GM23248 (cell line): ENCODE measurements around the gene GFAP. TPM values are rescaled to one million over a fixed set of nuclear protein-coding genes. Genes with fewer than 3 reads are reported as not detected.

Experiments used
- DNase-seq: peaks from one replicate; pipeline ENCODE4 v3.0.0-alpha.2; 2015
- H2AFZ ChIP-seq: fragments of 200-600 bp; sonication (generic); 2 replicates; pipeline ENCODE4 v1.6.1; 2016; ENCODE audit warnings: antibody characterized with exemption
- H3F3A ChIP-seq: fragments of 200-600 bp; sonication (generic); 2 replicates; pipeline ENCODE4 v1.6.1; 2016; ENCODE audit warnings: mild to moderate bottlenecking, antibody characterized with exemption, mixed run types; ENCODE audit not compliant: insufficient read depth
- H3K27ac ChIP-seq: fragments of 200-600 bp; sonication (generic); 2 replicates; pipeline ENCODE4 v1.5.1; 2016; ENCODE audit warnings: mild to moderate bottlenecking
- H3K27me3 ChIP-seq: fragments of 200-600 bp; sonication (generic); replicated peaks from 2 replicates; pipeline ENCODE4 v1.6.1; 2016; ENCODE audit warnings: mild to moderate bottlenecking; ENCODE audit not compliant: insufficient read depth
- H3K36me3 ChIP-seq: fragments of 200-600 bp; sonication (generic); 2 replicates; pipeline ENCODE4 v1.6.1; 2016; ENCODE audit warnings: low read depth, mild to moderate bottlenecking
- H3K4me1 ChIP-seq: fragments of 200-600 bp; sonication (generic); 2 replicates; pipeline ENCODE4 v1.6.1; 2016; ENCODE audit warnings: mild to moderate bottlenecking; ENCODE audit not compliant: insufficient read depth
- H3K4me2 ChIP-seq: fragments of 200-600 bp; sonication (generic); one replicate; pipeline ENCODE4 v1.6.1; 2016; ENCODE audit warnings: mild to moderate bottlenecking; ENCODE audit not compliant: unreplicated experiment
- H3K4me3 ChIP-seq: fragments of 200-600 bp; sonication (generic); 2 replicates; pipeline ENCODE4 v1.5.1; 2016; ENCODE audit warnings: mild to moderate bottlenecking
- H3K79me2 ChIP-seq: fragments of 200-600 bp; sonication (generic); 2 replicates; pipeline ENCODE4 v1.6.1; 2016; ENCODE audit warnings: mild to moderate bottlenecking; ENCODE audit not compliant: insufficient read depth
- H3K9ac ChIP-seq: fragments of 200-600 bp; sonication (generic); 2 replicates; pipeline ENCODE4 v1.6.1; 2016; ENCODE audit warnings: mild to moderate bottlenecking
- H3K9me2 ChIP-seq: fragments of 200-600 bp; sonication (generic); 2 replicates; pipeline ENCODE4 v1.6.1; 2016; ENCODE audit warnings: mixed run types, mild to moderate bottlenecking, moderate library complexity; ENCODE audit not compliant: insufficient read depth
- H3K9me3 ChIP-seq: fragments of 200-600 bp; sonication (generic); one replicate; pipeline ENCODE4 v1.6.1; 2017; ENCODE audit warnings: low read depth
- H4K20me1 ChIP-seq: fragments of 200-600 bp; sonication (generic); 2 replicates; pipeline ENCODE4 v1.6.0; 2016; ENCODE audit not compliant: insufficient read depth
- EZH2 ChIP-seq: fragments of 200-600 bp; sonication (generic); IDR thresholded peaks from 2 replicates; pipeline ENCODE4 v1.6.1; 2018; ENCODE audit warnings: antibody characterized with exemption, mild to moderate bottlenecking; ENCODE audit not compliant: insufficient read depth, poor library complexity, severe bottlenecking
- EZH2phosphoT487 ChIP-seq: fragments of 200-600 bp; sonication (generic); IDR thresholded peaks from 2 replicates; pipeline ENCODE4 v1.6.1; 2018; ENCODE audit warnings: antibody characterized with exemption, moderate library complexity, mild to moderate bottlenecking, low read depth; ENCODE audit not compliant: insufficient read depth
- WGBS, 2 experiments: methylation state at CpG; one replicate each; pipeline ENCODE4 v1.1.6; 2015 to 2017; ENCODE audit warnings: low lambda C conversion rate in 2 of 2, low coverage in 1 of 2; ENCODE audit errors: missing lambda C conversion rate in 2 of 2; 5-methylcytosine and 5-hydroxymethylcytosine counted together
- in situ Hi-C: fragments of 300-500 bp; cut with MboI; formaldehyde crosslinking; loops from 2 replicates; pipeline ENCODE4 v1.15.0; 2020
- polyA plus RNA-seq: library from polyadenylated mRNA; unstranded; fragments of >200 nt; fragmentation: Nextera tagmentation; extraction: Ambion mirVana; gene quantifications from 2 replicates; pipeline ENCODE4 v1.2.1, GENCODE V29; 2016
- total RNA-seq: library from RNA; depleted of rRNA; stranded (reverse); fragments of >200 nt; shearing (Covaris generic); gene quantifications from 2 replicates; pipeline ENCODE4 v1.2.3, GENCODE V29; 2014

GFAP gene
- total and polyA plus RNA-seq, 2 experiments from 2014 or later, result 0.49 TPM; not detected in 1

DNA sequence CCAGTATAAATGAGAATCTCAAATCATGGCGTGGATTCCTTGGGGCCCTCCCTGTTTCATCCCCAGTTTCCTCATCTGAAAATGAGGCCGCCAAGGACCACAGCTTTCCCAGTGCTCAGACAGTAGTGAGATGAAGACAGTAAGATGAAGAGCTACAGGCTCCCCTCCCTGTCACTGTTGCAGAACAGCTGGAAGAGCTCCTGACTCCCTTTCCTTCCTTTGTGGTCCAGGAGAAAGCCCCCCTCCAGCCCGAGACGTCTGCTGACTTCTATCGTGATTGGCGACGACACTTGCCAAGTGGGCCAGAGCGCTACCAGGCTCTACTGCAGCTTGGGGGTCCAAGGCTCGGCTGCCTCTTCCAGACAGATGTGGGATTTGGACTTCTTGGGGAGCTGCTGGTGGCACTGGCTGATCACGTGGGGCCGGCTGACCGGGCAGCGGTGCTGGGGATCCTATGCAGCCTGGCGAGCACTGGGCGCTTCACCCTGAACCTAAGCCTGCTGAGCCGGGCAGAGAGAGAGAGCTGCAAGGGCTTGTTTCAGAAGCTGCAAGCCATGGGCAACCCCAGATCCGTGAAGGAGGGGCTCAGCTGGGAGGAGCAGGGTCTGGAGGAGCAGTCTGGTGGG, 13.1 kb downstream of the GFAP start:
- in situ Hi-C loops, result no loop called here
- H3K9ac ChIP-seq, result no peak overlapping the region
- H3K4me1 ChIP-seq, result peaks cover 50% of the 10 kb centered on the region
- no peak overlapping the region for H2AFZ ChIP-seq
- H3K36me3 ChIP-seq, result no peaks in the 10 kb centered on the region
- no peak for DNase-seq
- peaks cover 18% of the 10 kb centered on the region for H3F3A ChIP-seq
- H3K27me3 ChIP-seq, result no peaks in the 10 kb centered on the region
- H4K20me1 ChIP-seq, result no peaks in the 10 kb centered on the region
- 0 out of 2 replicates have a peak overlapping the region, but pooled peaks have one; percentile 31 for H3K27ac ChIP-seq
- peak overlapping the region; percentile 92 for H3K4me2 ChIP-seq
- 85 to 88% methylated on average over 17 of the region's 17 CpGs for WGBS, 2 experiments
- H3K4me3 ChIP-seq, result no peak overlapping the region
- H3K9me3 ChIP-seq, result no peaks in the 10 kb centered on the region
- H3K9me2 ChIP-seq, result no peaks in the 10 kb centered on the region
- peaks cover 19% of the 10 kb centered on the region for H3K79me2 ChIP-seq
- TF ChIP-seq EZH2phosphoT487 (no peak), EZH2 (no peak)

DNA sequence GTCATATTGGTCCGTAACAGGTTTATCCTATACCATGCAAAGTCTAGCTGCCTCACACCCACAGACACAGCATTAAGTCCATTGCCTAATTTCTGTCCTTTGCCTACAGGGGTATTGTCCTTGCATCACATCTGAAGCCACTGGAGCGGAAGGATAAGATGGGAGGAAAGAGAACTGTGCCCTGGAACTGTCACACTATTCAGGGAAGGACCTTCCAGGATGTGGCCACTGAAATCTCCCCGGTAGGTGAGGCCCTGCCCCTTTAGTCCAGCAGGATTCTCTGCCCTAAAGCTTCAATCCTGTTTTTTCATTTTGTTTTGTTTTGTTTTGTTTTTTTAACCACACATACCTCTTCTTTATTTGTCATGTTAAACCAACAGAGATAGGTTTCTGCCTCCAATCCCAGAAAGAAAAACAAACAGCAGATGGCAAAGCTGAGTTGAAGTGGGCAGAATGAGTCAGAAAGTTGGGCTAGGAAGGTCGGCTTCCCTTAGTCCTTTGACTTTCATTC, 13.8 kb downstream of the GFAP start:
- peaks cover 18% of the 10 kb centered on the region for H3F3A ChIP-seq
- H3K36me3 ChIP-seq, result no peaks in the 10 kb centered on the region
- peak; percentile 83 for DNase-seq
- peak overlapping the region; percentile 92 for H3K4me2 ChIP-seq
- H3K9me3 ChIP-seq, result no peaks in the 10 kb centered on the region
- H3K4me3 ChIP-seq, result no peak overlapping the region
- H3K27ac ChIP-seq, result peak overlapping the region; percentile 31
- 72% methylated on average over 4 of the region's 4 CpGs for WGBS, 2 experiments
- in situ Hi-C loops, result no loop called here
- H3K79me2 ChIP-seq, result peaks cover 27% of the 10 kb centered on the region
- 0 out of 2 replicates have a peak overlapping the region, but pooled peaks have one; percentile 3 for H2AFZ ChIP-seq
- H4K20me1 ChIP-seq, result no peaks in the 10 kb centered on the region
- peaks cover 47% of the 10 kb centered on the region for H3K4me1 ChIP-seq
- H3K9ac ChIP-seq, result no peak overlapping the region
- TF ChIP-seq EZH2phosphoT487, result no peak
- no peak for TF ChIP-seq EZH2
- H3K9me2 ChIP-seq, result no peaks in the 10 kb centered on the region
- H3K27me3 ChIP-seq, result no peaks in the 10 kb centered on the region

DNA sequence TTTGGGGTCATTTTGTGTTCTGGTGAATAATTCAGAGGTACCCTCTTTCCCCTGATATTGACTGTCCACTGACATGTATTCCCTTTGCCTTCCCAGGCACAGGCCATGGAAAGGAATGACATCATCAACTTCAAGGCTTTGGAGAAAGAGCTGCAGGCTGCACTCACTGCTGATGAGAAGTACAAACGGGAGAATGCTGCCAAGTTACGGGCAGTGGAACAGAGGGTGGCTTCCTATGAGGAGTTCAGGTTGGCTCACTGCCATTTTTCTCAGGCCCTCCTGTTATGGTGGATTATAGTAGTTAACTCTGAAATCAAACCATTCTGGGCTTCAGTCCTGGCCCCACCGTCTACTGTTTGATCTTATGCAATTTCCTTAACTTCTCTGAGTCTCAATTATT, 14.4 kb downstream of the GFAP start:
- peaks cover 42% of the 10 kb centered on the region for H3K4me1 ChIP-seq
- H3K9me3 ChIP-seq, result no peaks in the 10 kb centered on the region
- WGBS, 2 experiments, result 22 to 24% methylated on average over 3 of the region's 3 CpGs
- H3K27ac ChIP-seq, result peak overlapping the region; percentile 31
- DNase-seq, result peak; percentile 89
- peaks cover 18% of the 10 kb centered on the region for H3F3A ChIP-seq
- no peak overlapping the region for H2AFZ ChIP-seq
- no peaks in the 10 kb centered on the region for H4K20me1 ChIP-seq
- no peaks in the 10 kb centered on the region for H3K36me3 ChIP-seq
- H3K4me3 ChIP-seq, result no peak overlapping the region
- in situ Hi-C loops, result no loop called here
- H3K27me3 ChIP-seq, result no peaks in the 10 kb centered on the region
- H3K4me2 ChIP-seq, result peak overlapping the region; percentile 92
- peaks cover 33% of the 10 kb centered on the region for H3K79me2 ChIP-seq
- H3K9me2 ChIP-seq, result no peaks in the 10 kb centered on the region
- no peak overlapping the region for H3K9ac ChIP-seq
- TF ChIP-seq EZH2 (no peak), EZH2phosphoT487 (no peak)

DNA sequence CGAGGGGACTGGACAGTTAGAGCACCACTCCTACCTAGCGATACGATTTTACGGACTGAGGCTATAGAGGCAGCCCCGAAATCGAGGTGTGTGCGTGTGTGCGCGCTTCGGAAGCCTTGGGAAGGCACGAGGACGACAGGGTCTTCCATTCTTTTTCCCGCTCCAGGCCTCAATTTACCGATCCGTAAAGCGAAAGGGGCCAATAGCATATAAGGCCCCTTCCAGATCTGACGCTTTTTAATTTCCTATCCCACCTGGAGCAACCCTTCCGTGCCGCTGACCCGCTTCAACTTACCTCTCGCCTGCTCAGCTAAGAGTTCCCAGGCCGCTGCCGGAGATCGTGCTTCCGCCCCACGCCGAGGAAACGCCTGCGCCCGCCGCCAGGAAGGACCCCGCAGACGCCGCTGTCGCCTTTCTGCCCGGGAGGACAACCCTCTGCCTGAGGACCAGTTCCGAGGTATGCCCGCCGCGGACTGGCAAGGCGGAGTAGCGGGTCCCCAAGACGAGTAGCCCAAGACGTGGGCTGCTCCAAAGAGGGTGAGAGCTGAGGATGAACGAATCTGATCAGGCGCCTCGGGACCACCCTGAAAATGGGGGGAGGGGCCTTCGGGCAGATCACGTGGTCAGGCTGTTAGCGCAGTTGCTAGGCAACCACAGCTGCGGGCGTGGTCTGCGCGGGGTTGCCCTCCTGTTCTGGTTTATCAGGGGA, 16.1 kb downstream of the GFAP start, which contains the start of gene EFTUD2:
EFTUD2 (minus strand) TSS at position 372 of the 709 bp plus-strand sequence. CDS start 4,924 bp downstream, outside the sequence.
- peak; percentile 95 for DNase-seq
- peaks cover 32% of the 10 kb centered on the region for H3K4me1 ChIP-seq
- TF ChIP-seq EZH2phosphoT487 (no peak), EZH2 (no peak)
- whole genome bisulfite sequencing, 2 experiments, result 1% methylated on average over 49 to 54 of the region's 54 CpGs
- no peaks in the 10 kb centered on the region for H3K27me3 ChIP-seq
- peak within 1 kb of the TSS; percentile 97 for H3K4me3 ChIP-seq
- H3K79me2 ChIP-seq, result peaks cover 49% of the 10 kb centered on the region
- H3K36me3 ChIP-seq, result peaks cover 3% of the 10 kb centered on the region; the same call in 1 of the 2 replicates
- H2AFZ ChIP-seq, result peak within 1 kb of the TSS; percentile 91
- peaks cover 18% of the 10 kb centered on the region for H3F3A ChIP-seq
- H3K9me2 ChIP-seq, result no peaks in the 10 kb centered on the region
- peak within 1 kb of the TSS; percentile 92 for H3K4me2 ChIP-seq
- in situ Hi-C loops, result no loop called here
- H4K20me1 ChIP-seq, result peaks cover 7% of the 10 kb centered on the region; the same call in 1 of the 2 replicates
- no peaks in the 10 kb centered on the region for H3K9me3 ChIP-seq
- H3K9ac ChIP-seq, result peak within 1 kb of the TSS; percentile 95
- H3K27ac ChIP-seq, result peak within 1 kb of the TSS; percentile 93
